Measurements from ENCODE around the gene INPP5B. TPM values are rescaled to one million over a fixed set of nuclear protein-coding genes. Genes with fewer than 3 reads are reported as not detected.

The INPP5B gene
- total and polyA plus RNA-seq, 2 of the 13 experiments (the other 11 are each of a cell fraction or from before 2014, with no cell fraction given), result 9.0 to 9.8 TPM

GRCh38 chr1:37825506-37825905 lies 121.3 kb downstream of the INPP5B start (continued):
- no peak for TF ChIP-seq AHDC1 (CRISPR knock-in tag; IDR thresholded peaks at IDR 0.05; ENCODE audit: borderline replicate concordance)
- TF ChIP-seq FOXC1 (CRISPR knock-in tag; IDR thresholded peaks at IDR 0.05; ENCODE audit: borderline replicate concordance), result no peak
- TF ChIP-seq NRL (CRISPR knock-in tag; IDR thresholded peaks at IDR 0.05; ENCODE audit: borderline replicate concordance), result no peak
- no peak for TF ChIP-seq THAP9 (CRISPR knock-in tag; IDR thresholded peaks at IDR 0.05; ENCODE audit: borderline replicate concordance)
- TF ChIP-seq ZNF44 (CRISPR knock-in tag; IDR thresholded peaks at IDR 0.05), result no peak
